Uterus (tissue), 4 donors: ENCODE data around the gene ARHGEF7. TPM values are rescaled to one million over a fixed set of nuclear protein-coding genes. Genes with fewer than 3 reads are reported as not detected.

Experiments
- DNase-seq, 2 donors: peaks; one replicate each; pipeline ENCODE4 v3.0.0-alpha.2; 2019 to 2020
- H3K27ac ChIP-seq, 2 donors: fragments of 200-600 bp; sonication (generic); 1 replicate in 1 of 2; 2 replicates in 1 of 2; pipeline ENCODE4 v1.5.1; 2016 to 2018
- H3K27me3 ChIP-seq, 2 donors: fragments of 200-600 bp; sonication (generic); one replicate each; pipeline ENCODE4 v1.5.1; 2018 to 2019; ENCODE audit warnings: control low read depth in 1 of 2
- H3K36me3 ChIP-seq, 2 donors: fragments of 200-600 bp; sonication (generic); one replicate each; pipeline ENCODE4 v1.5.1; 2019; ENCODE audit warnings: control low read depth in 1 of 2
- H3K4me1 ChIP-seq, 2 donors: fragments of 200-600 bp; sonication (generic); one replicate each; pipeline ENCODE4 v1.5.1; 2018 to 2019; ENCODE audit warnings: control low read depth in 1 of 2
- H3K4me3 ChIP-seq, 2 donors: fragments of 200-600 bp; sonication (generic); 1 replicate in 1 of 2; 2 replicates in 1 of 2; pipeline ENCODE4 v1.5.1; 2018 to 2019; ENCODE audit warnings: mild to moderate bottlenecking in 1 of 2
- H3K9me3 ChIP-seq, 2 donors: fragments of 200-600 bp; sonication (generic); one replicate each; pipeline ENCODE4 v1.5.1; 2019; ENCODE audit warnings: control low read depth in 1 of 2
- CTCF ChIP-seq, 4 experiments: fragments of 200-600 bp in 2 of 4; fragments of 450-650 bp in 2 of 4; sonication (generic) in 2 of 4; IDR thresholded peaks; one replicate each; pipeline ENCODE4 v1.5.1; 2016 to 2019; ENCODE audit warnings: antibody characterized with exemption in 4 of 4, mild to moderate bottlenecking in 2 of 4, moderate library complexity in 1 of 4
- POLR2A ChIP-seq, 2 donors: fragments of 450-650 bp; IDR thresholded peaks; one replicate each; pipeline ENCODE4 v1.6.1; 2016; ENCODE audit warnings: antibody characterized with exemption in 2 of 2, mild to moderate bottlenecking in 1 of 2, moderate library complexity in 1 of 2
- intact Hi-C: fragments of 100-400 bp; cut with DNase I; formaldehyde crosslinking; loops from one replicate; pipeline ENCODE4 v1.15.1; 2023; ENCODE audit warnings: low total_unique reads
- total RNA-seq, 4 donors: library from RNA; depleted of rRNA in 3 of 4; stranded (reverse); fragments of >200 nt in 3 of 4; gene quantifications; one replicate each; pipeline versions ENCODE4 v1.1.0 to v1.2.4, GENCODE V29; 2014 to 2023
- donor health status: DM: yes; HTN: yes; CAD: no.

Gene ARHGEF7
- total RNA-seq, 4 donors from 2014 or later, result 42.6 to 152 (median 127) TPM

DNA sequence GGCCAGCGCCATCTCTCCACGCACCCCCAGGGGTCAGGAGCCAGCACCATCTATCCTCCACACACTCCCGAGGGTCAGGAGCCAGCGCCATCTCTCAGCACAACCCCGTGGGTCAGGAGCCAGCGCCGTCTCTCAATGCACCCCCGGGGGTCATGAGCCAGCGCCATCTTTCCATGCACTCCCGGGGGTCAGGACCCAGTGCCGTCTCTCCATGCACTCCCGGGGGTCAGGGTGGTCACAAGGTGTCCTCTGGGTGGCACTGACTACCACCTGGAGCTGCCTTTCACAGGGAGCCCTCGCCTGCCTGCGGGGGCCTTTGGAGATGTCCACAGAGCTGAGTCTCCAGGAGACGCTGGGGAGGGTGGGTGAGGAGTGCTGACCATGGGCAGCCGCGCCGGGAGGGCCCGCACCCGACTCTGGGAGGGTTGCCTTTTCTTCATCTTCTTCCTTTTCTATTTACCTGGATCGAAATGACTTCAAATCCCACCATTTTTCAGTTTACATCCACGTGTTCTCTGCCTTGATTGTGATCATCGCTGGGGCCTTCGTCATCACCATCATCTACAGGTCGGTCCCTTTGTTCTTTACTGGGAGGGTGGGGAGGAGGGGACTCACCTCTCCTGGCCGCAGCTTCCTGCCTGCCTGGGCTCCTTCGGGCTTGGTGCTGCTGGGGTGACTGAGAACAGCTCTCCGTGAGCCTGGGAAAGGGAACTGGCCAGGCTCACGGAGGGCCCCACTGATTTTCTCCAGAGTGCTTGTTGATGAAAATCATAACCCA, 224.4 kb downstream of the ARHGEF7 start:
- no peaks in the 10 kb centered on the region for H3K9me3 ChIP-seq
- H3K4me1 ChIP-seq, result no peaks in the 10 kb centered on the region
- no peak overlapping the region for H3K27ac ChIP-seq
- no peaks in the 10 kb centered on the region for H3K27me3 ChIP-seq
- H3K36me3 ChIP-seq, result no peaks in the 10 kb centered on the region
- TF ChIP-seq CTCF (IDR thresholded peaks at IDR 0.05) (no peak), POLR2A (IDR thresholded peaks at IDR 0.05) (no peak)
- no peak overlapping the region for H3K4me3 ChIP-seq
- intact Hi-C loops, result no loop called here
- no peak for DNase-seq

GRCh38 chr13:111341886-111342285, 226.8 kb downstream of the ARHGEF7 start:
- Histone ChIP-seq H3K27ac (no peak overlapping the region), H3K4me1 (no peaks in the 10 kb centered on the region), H3K4me3 (no peak overlapping the region), H3K36me3 (no peaks in the 10 kb centered on the region), H3K27me3 (no peaks in the 10 kb centered on the region), H3K9me3 (no peaks in the 10 kb centered on the region)
- TF ChIP-seq CTCF (IDR thresholded peaks at IDR 0.05), result no peak
- TF ChIP-seq POLR2A (IDR thresholded peaks at IDR 0.05), result no peak
- intact Hi-C loops, result no loop called here
- no peak for DNase-seq

DNA sequence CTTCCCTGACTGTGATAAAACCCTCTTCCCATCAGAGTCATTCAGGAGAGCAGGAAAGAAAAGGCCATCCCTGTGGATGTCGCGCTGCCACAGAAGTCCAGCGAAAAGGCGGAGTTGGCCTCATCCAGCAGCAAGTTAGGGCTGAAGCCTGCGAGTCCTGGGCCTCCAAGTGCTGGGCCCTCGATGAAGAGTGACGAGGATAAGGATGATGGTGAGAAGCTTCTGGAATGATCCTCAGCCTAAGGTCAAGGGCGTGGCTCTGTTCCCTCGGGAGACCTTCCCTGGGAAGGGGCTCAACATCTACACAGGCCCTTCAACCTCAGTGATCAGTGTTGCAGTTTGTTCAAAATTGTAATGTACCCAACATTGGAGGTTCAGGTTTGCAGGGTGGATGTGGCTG, 227.6 kb downstream of the ARHGEF7 start:
- Histone ChIP-seq H3K27ac (no peak overlapping the region), H3K27me3 (no peaks in the 10 kb centered on the region), H3K9me3 (no peaks in the 10 kb centered on the region), H3K4me1 (no peaks in the 10 kb centered on the region), H3K36me3 (no peaks in the 10 kb centered on the region), H3K4me3 (no peak overlapping the region)
- TF ChIP-seq CTCF (IDR thresholded peaks at IDR 0.05) (no peak), POLR2A (IDR thresholded peaks at IDR 0.05) (no peak)
- intact Hi-C loops, result no loop called here
- DNase-seq, result no peak

DNA sequence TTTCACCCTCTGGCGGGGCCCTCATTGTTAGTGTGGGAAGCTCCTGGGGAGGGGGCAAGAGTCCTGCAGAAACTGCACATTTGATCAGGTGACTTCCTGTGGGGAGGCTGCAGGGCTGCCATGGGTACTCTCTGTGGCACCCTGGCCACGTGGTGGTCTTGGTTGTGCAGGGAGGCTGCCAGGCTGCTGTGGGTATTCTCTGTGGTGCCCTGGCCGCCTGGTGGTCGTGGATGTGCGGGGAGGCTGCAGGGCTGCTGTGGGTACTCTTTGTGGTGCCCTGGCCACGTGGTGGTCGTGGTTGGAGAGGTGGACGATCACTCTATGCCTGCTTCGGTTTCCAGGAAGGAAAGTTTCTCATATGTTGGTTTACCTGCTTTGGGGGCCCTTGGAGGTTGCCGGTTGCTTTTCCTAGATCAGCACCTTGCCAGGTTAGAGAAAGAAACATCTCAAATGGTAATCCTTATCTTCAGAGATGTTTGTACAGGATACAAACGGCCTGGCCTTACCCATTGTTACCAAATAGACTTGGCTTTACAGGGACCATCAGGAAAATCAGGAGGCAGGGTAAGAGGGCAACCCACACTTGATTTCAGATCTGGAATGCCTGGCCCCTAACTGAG, 228.2 kb downstream of the ARHGEF7 start:
- TF ChIP-seq CTCF (IDR thresholded peaks at IDR 0.05) (no peak), POLR2A (IDR thresholded peaks at IDR 0.05) (no peak)
- intact Hi-C loops, result no loop called here
- Histone ChIP-seq H3K27me3 (no peaks in the 10 kb centered on the region), H3K9me3 (no peaks in the 10 kb centered on the region), H3K4me1 (no peaks in the 10 kb centered on the region), H3K4me3 (no peak overlapping the region), H3K36me3 (no peaks in the 10 kb centered on the region), H3K27ac (no peak overlapping the region)
- DNase-seq, result no peak

- intact Hi-C loops, result no loop called here
- DNase-seq, result no peak
- Histone ChIP-seq H3K4me3 (no peak overlapping the region), H3K27ac (no peak overlapping the region), H3K36me3 (no peaks in the 10 kb centered on the region), H3K27me3 (no peaks in the 10 kb centered on the region), H3K9me3 (no peaks in the 10 kb centered on the region), H3K4me1 (no peaks in the 10 kb centered on the region)
- TF ChIP-seq POLR2A (IDR thresholded peaks at IDR 0.05) (no peak), CTCF (IDR thresholded peaks at IDR 0.05) (no peak)
Observed at GRCh38 chr13:111344471-111345191, 229.5 kb downstream of the ARHGEF7 start.
